GM13976 (cell line): Measurements from ENCODE around the gene FBXO38.
A peak's percentile ranks its signal among the peaks of the same experiment; 100 is the strongest.

Experiments used
- DNase-seq: peaks from one replicate; pipeline ENCODE4 v3.0.0; 2012; ENCODE audit warnings: low spot score
- in situ Hi-C: fragments of 300-500 bp; cut with MboI; formaldehyde crosslinking; loops from one replicate; pipeline ENCODE4 v1.12.0; 2022; ENCODE audit warnings: low sequenced_read_pairs, mixed read lengths, inconsistent platforms; ENCODE audit not compliant: unreplicated experiment
- TF ChIP-seq, protein P1 (sequence below): IDR thresholded peaks from 2 replicates; pipeline ENCODE4 v1.5.1; 2012; ENCODE audit warnings: borderline replicate concordance, mild to moderate bottlenecking; ENCODE audit not compliant: insufficient read depth; ENCODE audit errors: extremely low read depth, missing control alignments, control extremely low read depth

The FBXO38 gene

DNA sequence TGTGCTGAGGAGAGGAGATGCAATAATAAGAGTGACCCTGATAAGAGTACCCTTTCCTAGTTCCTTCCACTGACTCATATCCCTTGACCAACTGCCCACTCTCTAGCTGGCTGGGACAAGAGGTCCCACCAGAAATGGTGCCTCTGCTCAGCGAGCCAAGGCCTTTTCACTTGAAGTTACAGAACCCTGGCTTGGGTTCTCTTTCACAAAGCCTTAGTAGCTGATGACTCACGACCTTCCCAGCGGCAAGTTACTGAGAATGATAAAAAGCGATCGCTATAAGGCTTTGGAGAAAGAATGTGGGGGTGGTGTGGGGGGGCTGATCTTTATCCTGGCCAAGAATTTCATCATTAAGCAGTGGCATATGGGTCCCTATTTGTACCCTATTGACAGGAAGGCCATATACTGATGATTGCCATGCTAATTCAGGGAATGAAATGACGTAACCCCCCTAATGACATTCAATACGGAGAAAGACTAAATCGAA lies 90.3 kb downstream of the FBXO38 start:
- in situ Hi-C loops: loop anchor here (25.0 kb wide), 1 partner anchor 287 kb away; no protein-coding TSS in a partner anchor
- TF ChIP-seq, protein P1, sequence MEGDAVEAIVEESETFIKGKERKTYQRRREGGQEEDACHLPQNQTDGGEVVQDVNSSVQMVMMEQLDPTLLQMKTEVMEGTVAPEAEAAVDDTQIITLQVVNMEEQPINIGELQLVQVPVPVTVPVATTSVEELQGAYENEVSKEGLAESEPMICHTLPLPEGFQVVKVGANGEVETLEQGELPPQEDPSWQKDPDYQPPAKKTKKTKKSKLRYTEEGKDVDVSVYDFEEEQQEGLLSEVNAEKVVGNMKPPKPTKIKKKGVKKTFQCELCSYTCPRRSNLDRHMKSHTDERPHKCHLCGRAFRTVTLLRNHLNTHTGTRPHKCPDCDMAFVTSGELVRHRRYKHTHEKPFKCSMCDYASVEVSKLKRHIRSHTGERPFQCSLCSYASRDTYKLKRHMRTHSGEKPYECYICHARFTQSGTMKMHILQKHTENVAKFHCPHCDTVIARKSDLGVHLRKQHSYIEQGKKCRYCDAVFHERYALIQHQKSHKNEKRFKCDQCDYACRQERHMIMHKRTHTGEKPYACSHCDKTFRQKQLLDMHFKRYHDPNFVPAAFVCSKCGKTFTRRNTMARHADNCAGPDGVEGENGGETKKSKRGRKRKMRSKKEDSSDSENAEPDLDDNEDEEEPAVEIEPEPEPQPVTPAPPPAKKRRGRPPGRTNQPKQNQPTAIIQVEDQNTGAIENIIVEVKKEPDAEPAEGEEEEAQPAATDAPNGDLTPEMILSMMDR: no peak
- no peak for DNase-seq

DNA sequence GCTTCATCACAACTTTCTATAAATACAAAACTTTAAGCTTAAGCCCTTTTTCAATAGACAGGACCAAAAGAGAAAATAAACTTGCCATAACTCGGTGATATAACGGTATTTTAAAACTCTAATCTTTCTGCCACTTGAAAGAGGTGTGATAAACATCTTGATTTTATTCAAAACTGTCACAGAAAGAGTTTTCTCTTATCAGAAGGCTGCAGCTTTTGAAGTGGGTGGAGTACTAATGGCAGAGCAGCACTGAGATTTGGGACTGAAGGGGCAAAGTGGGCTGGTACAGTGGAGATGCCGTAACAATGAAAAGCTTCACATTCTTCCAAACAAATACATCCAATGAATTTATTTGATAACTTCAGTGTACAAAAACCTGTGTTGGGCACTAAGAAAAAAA lies 92.5 kb downstream of the FBXO38 start:
- in situ Hi-C loops: no loop called here
- TF ChIP-seq, protein P1: no peak
- DNase-seq: no peak

DNA sequence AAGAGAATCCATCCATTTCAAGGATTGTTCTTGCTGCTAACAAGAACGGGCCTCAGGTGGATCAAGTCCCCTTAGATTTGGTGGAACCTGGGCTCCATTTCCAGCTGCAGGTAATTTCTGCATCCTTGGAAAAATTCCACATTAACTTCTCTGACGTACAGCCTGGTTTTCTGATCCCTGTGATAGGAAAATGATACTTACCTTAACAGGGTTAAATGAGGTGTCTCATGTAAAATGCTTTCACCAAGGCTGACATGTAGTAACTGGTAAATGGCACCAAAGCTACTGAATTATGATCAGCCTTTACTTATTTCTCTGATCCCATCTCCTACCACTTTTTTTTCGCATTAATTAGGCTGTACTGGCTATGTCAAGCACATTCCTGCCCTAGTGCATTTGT lies 93.7 kb downstream of the FBXO38 start:
- TF ChIP-seq, protein P1: no peak
- no peak for DNase-seq
- in situ Hi-C loops: no loop called here

DNA sequence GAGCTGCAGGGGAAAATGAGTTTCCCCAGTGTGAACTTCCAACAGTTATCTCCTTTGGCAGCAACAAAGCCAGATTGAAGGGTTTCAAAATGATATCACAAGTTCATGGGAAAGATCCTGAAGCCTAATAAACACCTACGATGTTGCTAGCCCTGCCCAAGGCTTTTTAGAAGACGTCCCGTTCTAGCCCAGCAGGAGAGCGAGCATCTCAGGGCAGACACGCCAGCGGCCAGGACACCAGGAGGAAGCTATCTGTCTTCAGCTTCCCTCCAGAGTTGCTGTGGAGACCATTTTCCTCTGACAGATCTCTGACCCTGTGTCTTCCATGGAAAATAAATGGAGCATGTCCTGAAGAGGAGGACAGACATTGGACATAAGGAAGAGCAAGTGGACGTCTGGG lies 98.4 kb downstream of the FBXO38 start:
- in situ Hi-C loops: no loop called here

DNA sequence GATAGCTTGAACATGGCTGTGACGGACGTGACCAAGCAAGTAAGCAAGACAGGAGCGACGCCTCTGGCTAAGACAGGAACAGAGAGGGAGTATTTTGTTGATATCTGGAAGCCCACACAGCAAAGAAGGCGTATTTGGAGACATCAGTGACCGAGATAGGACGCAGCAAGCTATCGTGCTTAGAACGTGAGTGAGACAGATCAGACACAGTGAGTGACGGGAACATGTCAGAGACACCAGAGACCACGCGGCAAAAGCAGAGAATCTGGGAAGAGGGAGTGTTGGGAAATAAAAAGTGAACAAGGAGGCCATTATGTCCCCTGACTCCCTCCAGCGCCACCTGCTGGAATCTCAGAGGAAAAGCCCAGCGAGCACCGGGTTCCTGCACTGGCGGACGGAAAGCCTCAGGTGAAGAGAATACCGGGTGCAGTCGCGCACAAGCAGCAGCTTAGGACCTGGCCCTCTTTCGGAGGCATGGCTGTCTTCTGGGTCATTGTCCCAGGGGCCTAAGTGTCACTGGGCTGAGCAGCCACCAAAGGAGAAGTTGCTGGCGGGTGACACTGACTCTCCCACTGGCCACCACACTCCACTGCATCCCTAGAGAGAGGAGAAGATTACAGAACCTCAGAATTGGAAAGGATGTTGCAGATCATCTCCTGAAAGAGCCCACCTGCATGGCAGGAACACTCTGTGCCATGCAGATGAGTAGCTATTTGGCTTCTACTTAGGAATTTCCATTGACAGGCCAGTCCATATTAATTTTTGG lies 99.1 kb downstream of the FBXO38 start:
- TF ChIP-seq, protein P1: peak; percentile 84
- DNase-seq: peak; percentile 54
- in situ Hi-C loops: no loop called here

More for the DNA sequence above, 98.4 kb downstream of the FBXO38 start:
- TF ChIP-seq, protein P1: no peak
- no peak for DNase-seq

DNA sequence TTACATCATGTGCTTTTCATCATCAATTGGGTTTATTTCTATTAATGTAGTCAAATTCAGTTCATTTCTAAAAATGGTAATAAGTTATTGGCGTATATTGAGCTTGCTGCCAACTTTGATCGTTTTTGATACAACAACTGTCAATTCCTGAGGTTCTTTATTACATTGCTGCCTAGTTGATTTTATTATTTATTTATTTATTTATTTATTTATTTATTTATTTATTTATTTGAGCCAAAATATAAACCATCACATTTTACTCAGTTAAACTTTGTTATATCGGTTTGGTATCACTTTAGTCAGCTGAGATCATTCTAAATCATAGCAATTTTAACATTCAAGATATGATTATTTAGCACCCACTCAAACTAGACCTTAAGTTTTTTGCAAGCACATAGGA lies 100.0 kb downstream of the FBXO38 start:
- no peak for DNase-seq
- in situ Hi-C loops: no loop called here
- TF ChIP-seq, protein P1: no peak
